Right cardiac atrium (tissue), 5 donors: ENCODE results near the gene UNC79. TPM values are rescaled to one million over a fixed set of nuclear protein-coding genes. Genes with fewer than 3 reads are reported as not detected.
"Not testable (repeated sequence)": the region's sequence is repeated elsewhere in the genome, so short reads cannot be mapped to it uniquely, and the experiment has no call there.

Source experiments
- ATAC-seq, 2 donors: fragments of 200-7000 bp; cut with Tn5 transposase; one replicate each; pipeline versions ENCODE4 v1.8.0 to v1.9.1; 2020; ENCODE audit warnings: moderate library complexity in 2 of 2, mild to moderate bottlenecking in 1 of 2
- DNase-seq, 3 donors: peaks; one replicate each; pipeline ENCODE4 v3.0.0-alpha.2; 2020
- H3K27ac ChIP-seq: one replicate; pipeline ENCODE4 v1.5.1; 2013; ENCODE audit warnings: mild to moderate bottlenecking, low read length, control low read depth, moderate library complexity
- H3K27me3 ChIP-seq: one replicate; pipeline ENCODE4 v1.6.1; 2013; ENCODE audit not compliant: control insufficient read depth, insufficient read depth
- H3K4me1 ChIP-seq: one replicate; pipeline ENCODE4 v1.6.1; 2013; ENCODE audit warnings: low read length; ENCODE audit not compliant: control insufficient read depth, insufficient read depth
- H3K4me3 ChIP-seq: one replicate; pipeline ENCODE4 v1.5.1; 2013; ENCODE audit warnings: low read length, control low read depth
- H3K9me3 ChIP-seq: one replicate; pipeline ENCODE4 v1.6.1; 2013; ENCODE audit warnings: low read length; ENCODE audit not compliant: control insufficient read depth
- WGBS: extraction: QIAGEN DNeasy Blood & Tissue Kit; methylation state at CpG from one replicate; pipeline ENCODE4 v1.1.7; 2013; 5-methylcytosine and 5-hydroxymethylcytosine counted together
- intact Hi-C, 4 donors: fragments of 100-400 bp; cut with DNase I; formaldehyde crosslinking; loops; one replicate each; pipeline versions ENCODE4 v1.11.0 to v1.14.0; 2022 to 2023
- long read RNA-seq, 4 donors: library from polyadenylated mRNA; unstranded; transcript quantifications; one replicate each; pipeline ENCODE4 v2.0.0, GENCODE V29; 2020 to 2021
- polyA plus RNA-seq: library from polyadenylated mRNA; stranded (reverse); fragments of 200-250 nt; gene quantifications from one replicate; pipeline ENCODE4 v1.2.3, GENCODE V29; 2013
- total RNA-seq, 4 donors: library from RNA; stranded (reverse); fragmentation: NEBNext Ultra II Directional; extraction: Animal tissue kit (Norgen Biotek cat#: 25700); gene quantifications; one replicate each; pipeline ENCODE4 v1.2.1, GENCODE V29; 2021
- donor health status: healthy with polysubstance abuse.
- donor health status: DM: no; HTN: yes; CAD: no.
- donor health status: DM: no; HTN: no; CAD: no.
- donor health status: DM: no; HTN: yes; CAD: no; lungs with severe emphysema.
- donor health status: DM: yes; HTN: yes; CAD: no.

Gene UNC79
- under 1 TPM; 0.21 to 0.40 (median 0.30) TPM for total RNA-seq
- polyA plus RNA-seq = 0.16 TPM
- long read RNA-seq, donor 1, partial matches to known transcripts = 1 of 12 reads
- long read RNA-seq, donor 1, other reads (novel, unspliced or antisense) = 11 of 12 reads
- long read RNA-seq, donor 2, partial matches to known transcripts = 0 of 3 reads
- long read RNA-seq, donor 2, other reads (novel, unspliced or antisense) = 3 of 3 reads
- long read RNA-seq, donor 3, partial matches to known transcripts = 0 of 6 reads
- long read RNA-seq, donor 3, other reads (novel, unspliced or antisense) = 6 of 6 reads
- long read RNA-seq, donor 4, partial matches to known transcripts = 0 of 1 reads
- long read RNA-seq, donor 4, other reads (novel, unspliced or antisense) = 1 of 1 reads

DNA sequence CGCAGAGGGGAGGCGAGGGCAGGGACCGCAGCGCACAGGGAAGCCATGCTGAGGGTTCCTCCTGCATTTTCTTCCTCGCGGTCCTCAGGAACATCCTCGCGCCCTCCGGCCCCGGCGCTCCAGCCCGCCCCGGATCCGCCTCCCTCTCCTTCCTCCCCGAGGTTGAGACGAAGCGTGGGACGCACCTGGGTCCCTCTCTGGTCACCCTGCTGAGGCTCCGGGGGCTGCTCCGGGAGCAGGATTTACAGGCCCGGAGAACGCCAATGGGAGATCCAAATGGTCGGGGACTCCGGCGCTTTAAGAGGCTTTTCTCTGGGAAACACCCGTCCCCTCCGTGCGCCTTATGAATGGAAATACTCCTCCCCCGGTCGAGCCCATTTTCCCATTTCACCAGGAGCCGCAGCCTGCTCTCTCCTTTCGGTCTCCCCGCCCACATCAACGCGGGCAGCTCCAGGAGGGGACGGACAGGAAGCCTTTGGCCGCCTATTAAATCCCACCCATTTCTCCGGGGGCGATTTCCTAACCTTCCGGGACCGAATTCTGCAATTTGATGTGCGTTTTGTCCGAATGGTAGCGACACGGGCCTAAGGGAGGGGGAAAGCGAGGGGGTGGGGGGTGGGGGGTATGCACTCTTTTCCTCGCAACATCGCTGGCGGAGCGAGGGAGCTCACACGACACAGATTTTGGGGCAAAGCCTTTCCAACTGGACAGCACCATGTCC lies at the start of gene UNC79:
Gene UNC79, plus strand, starts transcription at position 625 of the 721 bp plus-strand sequence. Its CDS starts 91 bp downstream, at position 716.
- Histone ChIP-seq H3K27ac (no peak within 1 kb of the TSS), H3K27me3 (peaks cover 3% of the 10 kb centered on the region), H3K4me1 (peaks cover 4% of the 10 kb centered on the region), H3K4me3 (peak within 1 kb of the TSS; percentile 53), H3K9me3 (no peaks in the 10 kb centered on the region)
- DNase-seq (peak in 2 of 3 donors; percentile 8 to 38), ATAC-seq (no peak)
- intact Hi-C loops = no loop called here
- WGBS = 2% methylated on average over 51 of the region's 51 CpGs

DNA sequence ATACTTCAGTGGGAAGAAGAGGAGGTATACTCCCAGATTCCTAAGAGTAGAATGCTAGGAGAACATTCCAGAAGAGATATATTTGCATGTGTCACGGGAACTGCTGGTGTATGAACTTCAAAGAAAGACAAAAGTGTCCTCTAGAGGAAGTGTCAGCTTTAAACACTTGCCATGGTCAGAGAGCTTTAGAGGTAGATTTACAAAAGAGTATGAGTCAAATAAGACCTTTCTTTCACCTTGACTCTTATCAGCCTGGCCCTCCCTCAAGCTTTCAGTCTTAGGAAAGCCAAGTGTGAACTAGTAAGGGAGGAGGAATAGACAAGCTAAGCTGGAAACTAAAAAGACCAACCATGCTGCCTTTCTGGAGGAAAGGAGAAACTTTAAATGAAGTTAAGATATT lies 49.1 kb upstream of the UNC79 start:
- no peak overlapping the region for H3K27ac ChIP-seq
- H3K9me3 ChIP-seq = no peaks in the 10 kb centered on the region
- DNase-seq = no peak
- intact Hi-C loops = no loop called here
- H3K27me3 ChIP-seq = no peaks in the 10 kb centered on the region
- no peak overlapping the region for H3K4me3 ChIP-seq
- WGBS = 45% methylated on average over 1 of the region's 1 CpG
- no peaks in the 10 kb centered on the region for H3K4me1 ChIP-seq
- ATAC-seq = no peak

DNA sequence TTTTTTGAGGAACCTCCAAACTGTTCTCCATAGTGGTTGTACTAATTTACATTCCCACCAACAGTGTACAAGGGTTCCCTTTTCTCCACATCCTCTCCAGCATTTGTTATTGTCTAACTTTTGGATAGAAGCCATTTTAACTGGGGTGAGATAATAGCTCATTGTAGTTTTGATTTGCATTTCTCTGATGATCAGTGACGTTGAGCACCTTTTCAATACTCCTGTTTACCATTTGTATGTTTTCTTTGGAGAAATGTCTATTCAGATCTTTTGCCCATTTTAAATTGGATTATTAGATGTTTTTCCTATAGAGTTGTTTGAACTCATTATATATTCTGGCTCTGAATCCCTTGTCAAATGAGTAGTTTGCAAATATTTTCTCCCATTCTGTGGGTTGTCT lies 46.5 kb upstream of the UNC79 start:
- H3K4me3 ChIP-seq, DNase-seq, H3K9me3 ChIP-seq, ATAC-seq, H3K27me3 ChIP-seq, intact Hi-C loops, H3K4me1 ChIP-seq, H3K27ac ChIP-seq: not testable (repeated sequence)
- 52% methylated on average over 1 of the region's 1 CpG for WGBS

DNA sequence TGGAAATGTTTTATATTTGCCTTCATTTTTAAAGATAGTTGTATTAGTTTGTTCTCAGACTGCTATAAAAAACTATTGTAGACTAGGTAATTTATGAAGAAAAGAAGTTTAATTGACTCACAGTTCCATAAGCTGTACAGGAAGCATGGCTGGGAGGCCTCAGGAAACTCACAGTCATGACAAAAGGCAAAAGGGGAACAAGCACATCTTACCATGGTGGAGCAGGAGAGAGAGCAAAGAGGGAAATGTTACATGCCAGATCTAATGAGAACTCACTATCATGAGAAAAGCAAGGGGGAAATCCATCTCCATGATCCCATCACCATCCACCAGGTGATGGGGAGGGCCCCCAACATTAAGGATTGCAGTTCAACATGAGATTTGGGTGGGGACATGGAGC lies 35.5 kb upstream of the UNC79 start:
- DNase-seq (no peak), ATAC-seq (no peak)
- Histone ChIP-seq H3K27ac (no peak overlapping the region), H3K4me3 (no peak overlapping the region), H3K27me3 (no peaks in the 10 kb centered on the region), H3K9me3 (no peaks in the 10 kb centered on the region), H3K4me1 (no peaks in the 10 kb centered on the region)
- intact Hi-C loops = no loop called here

DNA sequence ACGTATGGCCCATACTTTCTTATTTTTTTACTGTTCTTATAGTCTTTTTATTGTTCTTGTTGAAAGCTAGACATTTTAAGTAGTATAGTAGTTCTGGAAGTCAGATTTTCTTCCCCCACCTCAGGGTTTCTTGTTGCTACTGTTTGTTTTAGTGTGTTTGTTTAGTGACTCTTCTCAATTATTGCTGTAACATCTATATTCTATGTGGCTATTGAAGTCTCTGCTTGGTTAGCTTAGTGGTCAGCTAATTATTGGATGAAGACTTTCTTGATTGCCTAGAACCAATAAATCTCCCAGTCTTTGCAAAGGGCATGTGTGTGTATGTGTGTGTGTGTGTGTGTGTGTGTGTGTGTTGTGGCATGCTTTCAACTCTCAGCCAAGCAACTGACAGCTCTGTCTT lies 34.3 kb upstream of the UNC79 start:
- ATAC-seq = no peak
- no peak overlapping the region for H3K27ac ChIP-seq
- 88% methylated on average over 1 of the region's 1 CpG for WGBS
- intact Hi-C loops = no loop called here
- H3K9me3 ChIP-seq = no peaks in the 10 kb centered on the region
- no peak for DNase-seq
- no peaks in the 10 kb centered on the region for H3K4me1 ChIP-seq
- H3K4me3 ChIP-seq = no peak overlapping the region
- no peaks in the 10 kb centered on the region for H3K27me3 ChIP-seq

DNA sequence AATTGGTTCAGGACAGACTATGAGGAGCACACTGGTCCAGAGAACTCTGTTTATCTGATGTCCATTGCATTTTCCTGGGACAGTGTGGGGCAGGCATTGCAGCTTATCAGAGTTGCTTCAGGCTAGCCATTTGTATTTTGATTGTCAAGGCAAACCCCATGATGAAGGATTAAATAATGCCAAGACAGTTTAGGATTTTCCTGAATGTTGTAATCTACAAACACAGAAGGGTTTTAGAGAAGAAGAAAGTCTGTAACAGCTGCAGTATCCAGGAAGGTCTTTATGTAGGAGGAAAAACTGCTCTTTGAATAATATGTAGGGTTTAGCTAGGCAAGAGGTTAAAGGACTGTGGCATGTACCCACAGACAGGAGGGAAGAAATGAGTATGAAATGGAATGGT lies 32.2 kb upstream of the UNC79 start:
- Histone ChIP-seq H3K4me3 (no peak overlapping the region), H3K27ac (no peak overlapping the region), H3K9me3 (no peaks in the 10 kb centered on the region), H3K27me3 (no peaks in the 10 kb centered on the region), H3K4me1 (no peaks in the 10 kb centered on the region)
- ATAC-seq = no peak
- no peak for DNase-seq
- intact Hi-C loops = no loop called here

DNA sequence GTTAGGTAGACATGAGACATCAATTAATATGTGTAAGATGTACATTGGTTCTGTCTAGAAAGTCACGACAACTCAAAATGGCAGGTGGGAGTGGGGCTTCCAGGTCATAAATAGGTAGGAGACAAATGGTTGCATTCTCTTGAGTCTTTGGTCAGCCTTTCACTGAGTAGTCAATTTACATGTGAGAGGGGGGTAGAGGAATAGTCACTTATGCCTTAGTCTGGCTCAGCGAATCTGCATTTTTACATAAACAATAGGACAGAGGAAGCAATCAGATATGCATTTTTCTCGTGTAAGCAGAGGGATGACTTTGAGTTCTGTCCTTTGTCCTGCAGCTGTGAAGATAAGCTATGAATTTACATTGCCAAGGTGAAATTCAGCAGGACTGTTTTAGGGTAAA lies 27.8 kb upstream of the UNC79 start:
- no peak for DNase-seq
- ATAC-seq = no peak
- intact Hi-C loops = no loop called here
- Histone ChIP-seq H3K4me1 (no peaks in the 10 kb centered on the region), H3K27me3 (no peaks in the 10 kb centered on the region), H3K27ac (no peak overlapping the region), H3K9me3 (no peaks in the 10 kb centered on the region), H3K4me3 (no peak overlapping the region)
- 51% methylated on average over 3 of the region's 3 CpGs for WGBS

DNA sequence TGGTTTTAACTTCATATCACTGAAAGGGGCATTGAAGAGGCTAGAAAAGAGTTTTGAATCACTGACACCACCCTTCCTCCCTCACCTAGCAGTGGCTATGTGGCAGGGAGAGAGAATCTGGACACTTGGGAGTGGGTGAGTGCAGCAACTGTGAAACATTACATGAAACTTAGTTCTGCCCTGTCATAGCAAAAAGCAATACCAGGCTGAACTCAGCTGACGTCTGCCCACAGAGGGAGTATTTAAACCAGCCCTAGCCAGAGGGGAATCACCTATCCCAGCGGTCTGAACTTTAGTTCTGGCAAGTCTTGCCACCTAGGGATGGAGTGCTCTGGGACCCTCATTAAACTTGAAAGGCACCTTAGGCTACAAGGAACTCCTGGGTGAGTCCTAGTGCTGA lies 20.7 kb upstream of the UNC79 start:
- Histone ChIP-seq H3K27ac (no peak overlapping the region), H3K27me3 (no peaks in the 10 kb centered on the region), H3K4me1 (no peaks in the 10 kb centered on the region), H3K9me3 (no peaks in the 10 kb centered on the region), H3K4me3 (no peak overlapping the region)
- ATAC-seq (no peak), DNase-seq (no peak)
- WGBS = 58% methylated on average over 2 of the region's 2 CpGs
- intact Hi-C loops = no loop called here

DNA sequence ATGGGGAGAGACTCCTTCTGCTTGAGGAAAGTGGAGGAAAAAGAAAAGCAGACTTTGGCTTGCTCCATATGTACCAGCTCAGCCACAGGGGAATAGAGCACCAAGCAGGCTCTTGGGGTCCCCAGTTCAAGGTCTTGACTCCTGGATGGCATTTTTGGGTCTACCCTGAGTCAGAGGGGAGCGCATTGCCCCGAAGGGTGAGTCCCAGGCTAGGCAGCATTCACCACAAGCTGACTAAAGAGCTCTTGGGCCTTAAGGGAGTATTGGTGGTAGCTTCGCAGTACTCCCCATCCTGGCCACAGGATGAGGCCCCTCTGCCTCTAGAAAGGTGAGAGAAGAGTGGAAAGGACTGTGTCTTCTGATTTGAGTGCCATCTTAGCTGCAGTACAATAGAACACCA lies 19.8 kb upstream of the UNC79 start:
- ATAC-seq = no peak
- H3K4me3 ChIP-seq = no peak overlapping the region
- H3K9me3 ChIP-seq = no peaks in the 10 kb centered on the region
- no peaks in the 10 kb centered on the region for H3K4me1 ChIP-seq
- H3K27me3 ChIP-seq = no peaks in the 10 kb centered on the region
- no peak overlapping the region for H3K27ac ChIP-seq
- 86% methylated on average over 3 of the region's 3 CpGs for WGBS
- intact Hi-C loops = no loop called here
- DNase-seq = no peak

DNA sequence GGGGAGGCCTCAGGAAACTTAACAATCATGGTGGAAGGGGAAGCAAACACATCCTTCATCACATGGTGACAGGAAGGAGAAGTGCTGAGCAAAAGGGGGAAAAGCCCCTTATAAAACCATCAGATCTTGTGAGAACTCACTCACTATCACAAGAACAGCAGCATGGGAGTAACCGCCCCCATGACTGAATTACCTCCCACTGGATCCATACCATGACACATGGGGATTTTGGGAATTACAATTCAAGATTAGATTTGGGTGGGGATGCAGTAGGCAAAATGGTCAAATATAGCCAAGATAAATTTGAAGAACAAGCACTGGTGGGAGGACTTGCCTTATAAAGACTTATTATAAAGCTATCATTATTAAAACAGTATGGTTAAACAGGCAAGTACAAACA lies 5.6 kb upstream of the UNC79 start:
- not testable (repeated sequence) for H3K9me3 ChIP-seq

DNA sequence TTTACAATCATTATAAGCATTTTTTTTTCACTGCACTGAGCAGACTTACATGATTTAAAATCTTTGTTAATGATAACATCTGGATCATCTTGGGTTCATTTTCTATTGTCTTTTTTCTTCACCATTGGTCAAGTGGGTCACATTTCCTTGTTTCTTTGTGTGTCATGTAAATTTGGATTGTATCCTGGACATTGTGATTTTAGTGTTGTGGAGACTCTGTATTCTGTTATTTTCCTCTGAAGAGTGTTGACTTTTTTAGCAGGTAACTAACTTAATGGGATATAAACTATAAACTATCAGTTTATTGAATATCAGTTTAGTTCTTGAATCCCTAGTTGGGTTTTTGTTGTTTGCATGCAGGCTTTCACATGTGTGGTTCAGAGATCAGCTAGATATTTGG lies 4.0 kb upstream of the UNC79 start:
- Histone ChIP-seq H3K27me3 (no peaks in the 10 kb centered on the region), H3K9me3 (no peaks in the 10 kb centered on the region), H3K27ac (no peak overlapping the region), H3K4me3 (no peak overlapping the region), H3K4me1 (peaks cover 4% of the 10 kb centered on the region)
- DNase-seq (no peak), ATAC-seq (no peak)
- intact Hi-C loops = no loop called here

More for the DNA sequence above, 5.6 kb upstream of the UNC79 start:
- DNase-seq, H3K27ac ChIP-seq, H3K4me1 ChIP-seq, H3K4me3 ChIP-seq, H3K27me3 ChIP-seq, ATAC-seq: not testable (repeated sequence)
- intact Hi-C loops = loop anchor here in 1 of 4 donors (2.0 kb wide), 1 partner anchor 18 kb away; no protein-coding TSS in a partner anchor
- WGBS = 89% methylated on average over 1 of the region's 1 CpG
